Measurements from ENCODE around the gene ANKS1A. TPM values are rescaled to one million over a fixed set of nuclear protein-coding genes. Genes with fewer than 3 reads are reported as not detected.
"Not testable (repeated sequence)": the region's sequence is repeated elsewhere in the genome, so short reads cannot be mapped to it uniquely, and the experiment has no call there.

Gene ANKS1A
- total and polyA plus RNA-seq, 2 experiments from 2014 or later = 17.5 to 25.4 TPM

DNA sequence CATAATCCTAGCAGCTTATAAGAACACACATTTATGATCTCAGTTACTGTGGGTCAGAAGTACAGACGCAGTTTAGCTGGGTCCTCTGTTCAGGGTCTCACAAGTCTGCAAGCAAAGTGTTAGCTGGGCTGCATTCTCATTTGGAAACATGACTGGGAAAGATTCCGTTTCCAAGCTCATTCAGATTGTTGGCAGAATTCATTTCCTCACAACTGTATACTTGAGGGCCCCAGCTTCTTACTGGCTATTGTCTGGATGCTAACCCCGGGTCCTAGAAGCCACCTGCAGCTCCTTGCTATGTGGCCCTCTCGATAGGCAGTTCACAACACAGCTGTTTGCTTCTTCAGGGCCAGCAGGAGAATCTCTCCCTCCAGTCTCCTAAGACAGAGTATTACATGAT is 239.0 kb downstream of the ANKS1A start:
- H3K27me3 ChIP-seq = no peaks in the 10 kb centered on the region
- H2AFZ ChIP-seq = no peak overlapping the region
- no peaks in the 10 kb centered on the region for H3K9me3 ChIP-seq (ENCODE audit: low read depth)
- H3K79me2 ChIP-seq = no peaks in the 10 kb centered on the region
- no peak for DNase-seq (ENCODE audit: low spot score)
- no peaks in the 10 kb centered on the region for H3K36me3 ChIP-seq (replicated peaks; ENCODE audit: insufficient read depth, low read depth)
- H3K4me1 ChIP-seq (ENCODE audit: insufficient read depth) = peaks cover 4% of the 10 kb centered on the region
- no peak overlapping the region for H3K4me2 ChIP-seq
- no peaks in the 10 kb centered on the region for H3K9me2 ChIP-seq (replicated peaks; ENCODE audit: insufficient read depth)
- no peak overlapping the region for H3K4me3 ChIP-seq
- 76% methylated on average over 4 of the region's 4 CpGs for WGBS (ENCODE audit: low lambda C conversion rate, missing lambda C conversion rate)
- H4K20me1 ChIP-seq (ENCODE audit: insufficient read depth, poor library complexity, severe bottlenecking) = no peaks in the 10 kb centered on the region
- no peak for TF ChIP-seq EZH2phosphoT487 (IDR thresholded peaks at IDR 0.05; ENCODE audit: low read depth, severe bottlenecking, unreplicated experiment)
- no peak for TF ChIP-seq EZH2 (IDR thresholded peaks at IDR 0.05; ENCODE audit: borderline replicate concordance)
- no peak for TF ChIP-seq CTCF (IDR thresholded peaks at IDR 0.05; ENCODE audit: poor library complexity)
- H3K27ac ChIP-seq = no peak overlapping the region

- Histone ChIP-seq H3K4me3 (no peak overlapping the region), H3K4me1 (ENCODE audit: insufficient read depth) (peaks cover 4% of the 10 kb centered on the region), H3K27me3 (no peaks in the 10 kb centered on the region), H3K4me2 (no peak overlapping the region), H3K27ac (no peak overlapping the region), H2AFZ (no peak overlapping the region), H3K9me2 (replicated peaks; ENCODE audit: insufficient read depth) (no peaks in the 10 kb centered on the region), H3K36me3 (replicated peaks; ENCODE audit: insufficient read depth, low read depth) (no peaks in the 10 kb centered on the region), H3K9me3 (ENCODE audit: low read depth) (no peaks in the 10 kb centered on the region), H4K20me1 (ENCODE audit: insufficient read depth, poor library complexity, severe bottlenecking) (no peaks in the 10 kb centered on the region), H3K79me2 (no peaks in the 10 kb centered on the region)
- WGBS (ENCODE audit: low lambda C conversion rate, missing lambda C conversion rate) = 86% methylated on average over 3 of the region's 3 CpGs
- no peak for TF ChIP-seq CTCF (IDR thresholded peaks at IDR 0.05; ENCODE audit: poor library complexity)
- no peak for TF ChIP-seq EZH2phosphoT487 (IDR thresholded peaks at IDR 0.05; ENCODE audit: low read depth, severe bottlenecking, unreplicated experiment)
- no peak for TF ChIP-seq EZH2 (IDR thresholded peaks at IDR 0.05; ENCODE audit: borderline replicate concordance)
- DNase-seq (ENCODE audit: low spot score) = no peak
These were observed 239.4 kb downstream of the ANKS1A start for GRCh38 chr6:35128496-35128895.

- H3K4me3 ChIP-seq = no peak overlapping the region
- peaks cover 9% of the 10 kb centered on the region for H3K4me1 ChIP-seq (ENCODE audit: insufficient read depth)
- H3K9me2 ChIP-seq (replicated peaks; ENCODE audit: insufficient read depth) = no peaks in the 10 kb centered on the region
- H3K27ac ChIP-seq = no peak overlapping the region
- DNase-seq (ENCODE audit: low spot score) = no peak
- no peaks in the 10 kb centered on the region for H3K27me3 ChIP-seq
- H3K36me3 ChIP-seq (replicated peaks; ENCODE audit: insufficient read depth, low read depth) = no peaks in the 10 kb centered on the region
- TF ChIP-seq CTCF (IDR thresholded peaks at IDR 0.05; ENCODE audit: poor library complexity) (no peak), EZH2phosphoT487 (IDR thresholded peaks at IDR 0.05; ENCODE audit: low read depth, severe bottlenecking, unreplicated experiment) (no peak)
- WGBS (ENCODE audit: low lambda C conversion rate, missing lambda C conversion rate) = 68% methylated on average over 3 of the region's 4 CpGs
- no peak overlapping the region for H3K4me2 ChIP-seq
- H2AFZ ChIP-seq = no peak overlapping the region
- H3K79me2 ChIP-seq = no peaks in the 10 kb centered on the region
- H4K20me1 ChIP-seq (ENCODE audit: insufficient read depth, poor library complexity, severe bottlenecking) = no peaks in the 10 kb centered on the region
- no peaks in the 10 kb centered on the region for H3K9me3 ChIP-seq (ENCODE audit: low read depth)
These were observed 247.1 kb downstream of the ANKS1A start for GRCh38 chr6:35136185-35136584.

DNA sequence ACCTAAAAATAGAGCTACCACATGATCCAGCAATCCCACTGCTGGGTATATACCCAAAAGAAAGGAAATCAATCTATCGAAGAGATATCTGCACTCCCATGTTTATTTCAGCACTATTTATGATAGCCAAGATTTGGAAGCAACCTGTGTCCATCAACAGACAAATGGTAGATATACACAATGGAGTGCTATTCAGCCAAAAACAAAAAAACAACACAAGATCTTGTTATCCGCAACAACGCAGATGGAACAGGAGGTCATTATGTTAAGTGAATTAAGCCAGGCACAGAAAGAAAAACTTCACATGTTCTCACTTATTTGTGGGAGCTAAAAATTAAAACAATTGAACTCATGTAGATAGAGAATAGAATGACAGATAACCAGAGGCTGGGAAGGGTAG is 249.1 kb downstream of the ANKS1A start:
- not testable (repeated sequence) for DNase-seq (ENCODE audit: low spot score); H3K9me3 ChIP-seq (ENCODE audit: low read depth); H3K27ac ChIP-seq; H3K79me2 ChIP-seq; H3K4me3 ChIP-seq; H3K36me3 ChIP-seq (replicated peaks; ENCODE audit: insufficient read depth, low read depth); H3K9me2 ChIP-seq (replicated peaks; ENCODE audit: insufficient read depth); H3K4me2 ChIP-seq; H3K27me3 ChIP-seq; H4K20me1 ChIP-seq (ENCODE audit: insufficient read depth, poor library complexity, severe bottlenecking); H2AFZ ChIP-seq
- peaks cover 12% of the 10 kb centered on the region for H3K4me1 ChIP-seq (ENCODE audit: insufficient read depth)
- 92% methylated on average over 3 of the region's 3 CpGs for WGBS (ENCODE audit: low lambda C conversion rate, missing lambda C conversion rate)

All from hepatocyte (in vitro differentiated cells).